Endothelial cell (in vitro differentiated cells): ENCODE measurements around the gene KRTAP2-2. TPM values are rescaled to one million over a fixed set of nuclear protein-coding genes. Genes with fewer than 3 reads are reported as not detected.

ENCODE experiments used
- DNase-seq: peaks from one replicate; pipeline ENCODE4 v3.0.0; 2021; ENCODE audit warnings: low spot score
- H3K27ac Mint-ChIP-seq: one replicate; pipeline ENCODE4 v1.8.0; 2021; ENCODE audit warnings: mixed read lengths, inconsistent platforms; ENCODE audit not compliant: unreplicated experiment
- H3K27me3 Mint-ChIP-seq: one replicate; pipeline ENCODE4 v1.8.0; 2021; ENCODE audit warnings: mild to moderate bottlenecking, moderate library complexity, mixed read lengths, inconsistent platforms; ENCODE audit not compliant: unreplicated experiment
- H3K36me3 Mint-ChIP-seq: one replicate; pipeline ENCODE4 v1.8.0; 2021; ENCODE audit warnings: mild to moderate bottlenecking, low read depth, mixed read lengths, inconsistent platforms; ENCODE audit not compliant: unreplicated experiment
- H3K4me1 Mint-ChIP-seq: one replicate; pipeline ENCODE4 v1.8.0; 2021; ENCODE audit warnings: mild to moderate bottlenecking, mixed read lengths, inconsistent platforms; ENCODE audit not compliant: unreplicated experiment
- H3K4me3 Mint-ChIP-seq: one replicate; pipeline ENCODE4 v1.8.0; 2021; ENCODE audit warnings: mild to moderate bottlenecking, mixed read lengths, inconsistent platforms; ENCODE audit not compliant: unreplicated experiment
- H3K9me3 Mint-ChIP-seq: one replicate; pipeline ENCODE4 v1.8.0; 2021; ENCODE audit warnings: mixed read lengths, inconsistent platforms; ENCODE audit not compliant: unreplicated experiment
- CTCF ChIP-seq: fragments of 200-600 bp; sonication (generic); IDR thresholded peaks from one replicate; pipeline ENCODE4 v1.5.0; 2021; ENCODE audit warnings: antibody characterized with exemption; ENCODE audit not compliant: unreplicated experiment
- total RNA-seq: library from RNA; stranded (reverse); fragmentation: NEBNext Ultra II Directional; extraction: Animal tissue kit (Norgen Biotek cat#: 25700); gene quantifications from one replicate; pipeline ENCODE4 v1.2.1, GENCODE V29; 2021; ENCODE audit not compliant: unreplicated experiment

KRTAP2-2 gene
- total RNA-seq, 1 donor from 2014 or later, result not detected

GRCh38 chr17:41020336-41020735, 34.7 kb downstream of the KRTAP2-2 start:
- no peak for DNase-seq
- H3K4me1 Mint-ChIP-seq, result peaks cover 22% of the 10 kb centered on the region
- H3K27me3 Mint-ChIP-seq, result no peaks in the 10 kb centered on the region
- no peak overlapping the region for H3K4me3 Mint-ChIP-seq
- H3K27ac Mint-ChIP-seq, result no peak overlapping the region
- no peaks in the 10 kb centered on the region for H3K36me3 Mint-ChIP-seq
- H3K9me3 Mint-ChIP-seq, result no peaks in the 10 kb centered on the region
- TF ChIP-seq CTCF, result no peak

- Mint-ChIP-seq H3K27me3 (no peaks in the 10 kb centered on the region), H3K9me3 (no peaks in the 10 kb centered on the region), H3K4me3 (no peak overlapping the region), H3K4me1 (peaks cover 22% of the 10 kb centered on the region), H3K27ac (no peak overlapping the region), H3K36me3 (no peaks in the 10 kb centered on the region)
- no peak for DNase-seq
- TF ChIP-seq CTCF, result no peak
These were observed 35.6 kb downstream of the KRTAP2-2 start for GRCh38 chr17:41019415-41019814.

GRCh38 chr17:41018541-41018940, 36.5 kb downstream of the KRTAP2-2 start:
- TF ChIP-seq CTCF, result no peak
- Mint-ChIP-seq H3K27me3 (no peaks in the 10 kb centered on the region), H3K4me1 (peaks cover 22% of the 10 kb centered on the region), H3K9me3 (no peaks in the 10 kb centered on the region), H3K4me3 (no peak overlapping the region), H3K36me3 (no peaks in the 10 kb centered on the region), H3K27ac (no peak overlapping the region)
- no peak for DNase-seq

GRCh38 chr17:41016578-41017215, 38.3 kb downstream of the KRTAP2-2 start:
- H3K4me3 Mint-ChIP-seq, result no peak overlapping the region
- no peak overlapping the region for H3K27ac Mint-ChIP-seq
- peaks cover 22% of the 10 kb centered on the region for H3K4me1 Mint-ChIP-seq

GRCh38 chr17:41015454-41015853, 39.6 kb downstream of the KRTAP2-2 start:
- Mint-ChIP-seq H3K9me3 (no peaks in the 10 kb centered on the region), H3K27me3 (no peaks in the 10 kb centered on the region), H3K4me1 (peaks cover 22% of the 10 kb centered on the region), H3K4me3 (no peak overlapping the region), H3K27ac (no peak overlapping the region), H3K36me3 (no peaks in the 10 kb centered on the region)
- no peak for DNase-seq
- TF ChIP-seq CTCF, result no peak

More at GRCh38 chr17:41016578-41017215, 38.3 kb downstream of the KRTAP2-2 start:
- TF ChIP-seq CTCF, result no peak
- Mint-ChIP-seq H3K9me3 (no peaks in the 10 kb centered on the region), H3K36me3 (no peaks in the 10 kb centered on the region), H3K27me3 (no peaks in the 10 kb centered on the region)
- no peak for DNase-seq
